HCT116 (cell line): ENCODE data around the gene CTTNBP2. TPM values are rescaled to one million over a fixed set of nuclear protein-coding genes. Genes with fewer than 3 reads are reported as not detected.

ENCODE experiments used
- ATAC-seq: fragments of 200-7000 bp; cut with Tn5 transposase; 2 replicates; pipeline ENCODE4 v1.9.1; 2020; ENCODE audit warnings: mild to moderate bottlenecking, moderate library complexity
- BruUV-seq: library from RNA; stranded (reverse); fragments of 400-500 nt; replicated peaks from 2 replicates; lab custom pipeline; 2021; lab: Mats Ljungman, UMichigan
- CTCF ChIA-PET: fragments of 300-600 bp; sonication (Branson Sonifier 250); formaldehyde crosslinking; loops from one replicate; lab custom pipeline; 2021; ENCODE audit warnings: antibody characterized with exemption; lab: Charles Lee
- POLR2A ChIA-PET: fragments of 300-600, 350-600 bp; sonication (Branson Sonifier 250); formaldehyde crosslinking; loops from one replicate; lab custom pipeline; 2021; ENCODE audit warnings: antibody characterized with exemption; lab: Charles Lee
- RAD21 ChIA-PET, 2 experiments: fragments of 300-600 bp; sonication (Branson Sonifier 250); formaldehyde crosslinking; loops; one replicate each; lab custom pipeline; 2023; ENCODE audit warnings: low total read pairs in 2 of 2; ENCODE audit not compliant: uncharacterized antibody in 2 of 2, unreplicated experiment in 2 of 2, low non-redundant PET in 1 of 2; lab: Charles Lee
- DNase-seq: peaks from one replicate; pipeline ENCODE4 v3.0.0-alpha.2; 2010; ENCODE audit warnings: low read depth, low spot score
- H2AFZ ChIP-seq: fragments of 200-600 bp; shearing (Covaris generic), sonication (generic); 2 replicates; pipeline ENCODE4 v1.6.1; 2017; ENCODE audit warnings: low read depth, mixed run types, mixed read lengths, antibody characterized with exemption, low read length; ENCODE audit not compliant: poor library complexity, severe bottlenecking
- H3K27ac ChIP-seq: 2 replicates; pipeline ENCODE4 v1.5.1; 2012; ENCODE audit warnings: low read depth, low read length
- H3K27me3 ChIP-seq: fragments of 200-600 bp; sonication (generic); 2 replicates; pipeline ENCODE4 v1.6.1; 2016; ENCODE audit warnings: mixed run types, low read length, mixed read lengths; ENCODE audit not compliant: insufficient read depth
- H3K36me3 ChIP-seq, 2 experiments: fragments of 200-500 bp in 1 of 2; fragments of 200-600 bp in 1 of 2; sonication (Bioruptor generic) in 1 of 2; sonication (generic) in 1 of 2; 2 replicates each; pipeline versions ENCODE4 v1.5.1 to v1.6.1; 2014 to 2016; ENCODE audit warnings: low read length in 2 of 2, inconsistent platforms in 1 of 2, mixed read lengths in 1 of 2, mixed run types in 1 of 2; ENCODE audit not compliant: insufficient read depth in 2 of 2, control insufficient read depth in 1 of 2
- H3K4me1 ChIP-seq, 2 experiments: fragments of 200-600 bp in 1 of 2; sonication (generic) in 1 of 2; 2 replicates each; pipeline versions ENCODE4 v1.5.1 to v1.6.1; 2012 to 2017; ENCODE audit warnings: low read length in 2 of 2, inconsistent platforms in 1 of 2, mild to moderate bottlenecking in 1 of 2, mixed read lengths in 1 of 2, mixed run types in 1 of 2, moderate library complexity in 1 of 2; ENCODE audit not compliant: insufficient read depth in 2 of 2, control insufficient read depth in 1 of 2
- H3K4me2 ChIP-seq: fragments of 200-600 bp; sonication (generic); 2 replicates; pipeline ENCODE4 v1.6.1; 2017; ENCODE audit warnings: mixed run types, low read length, mixed read lengths
- H3K4me3 ChIP-seq, 2 experiments: fragments of 200-600 bp in 1 of 2; sonication (generic) in 1 of 2; replicated peaks in 1 of 2; 2 replicates each; pipeline ENCODE4 v1.5.1; 2011 to 2016; ENCODE audit warnings: low read length in 2 of 2, control low read depth in 1 of 2, low read depth in 1 of 2, mild to moderate bottlenecking in 1 of 2, mixed read lengths in 1 of 2, mixed run types in 1 of 2
- H3K79me2 ChIP-seq: fragments of 200-600 bp; sonication (generic); 2 replicates; pipeline ENCODE4 v1.6.1; 2017; ENCODE audit warnings: mild to moderate bottlenecking, mixed run types, low read length, moderate library complexity, mixed read lengths; ENCODE audit not compliant: insufficient read depth
- H3K9ac ChIP-seq: fragments of 200-600 bp; sonication (generic); 2 replicates; pipeline ENCODE4 v1.6.1; 2016; ENCODE audit warnings: low read length, mixed read lengths
- H3K9me2 ChIP-seq: fragments of 200-600 bp; sonication (generic), shearing (Covaris generic); 2 replicates; pipeline ENCODE4 v1.6.1; 2017; ENCODE audit warnings: mixed run types, mild to moderate bottlenecking, moderate library complexity; ENCODE audit not compliant: insufficient read depth
- H3K9me3 ChIP-seq, 2 experiments: fragments of 200-500 bp in 1 of 2; fragments of 200-600 bp in 1 of 2; sonication (Bioruptor generic) in 1 of 2; sonication (generic) in 1 of 2; 2 replicates each; pipeline ENCODE4 v1.6.1; 2014 to 2017; ENCODE audit warnings: low read length in 2 of 2, mixed read lengths in 2 of 2, inconsistent platforms in 1 of 2, low read depth in 1 of 2, mild to moderate bottlenecking in 1 of 2, mixed run types in 1 of 2, moderate library complexity in 1 of 2; ENCODE audit not compliant: control insufficient read depth in 1 of 2, insufficient read depth in 1 of 2
- H4K20me1 ChIP-seq: fragments of 200-600 bp; sonication (generic), shearing (Covaris generic); 2 replicates; pipeline ENCODE4 v1.6.1; 2017; ENCODE audit warnings: mixed run types, mild to moderate bottlenecking, moderate library complexity; ENCODE audit not compliant: insufficient read depth
- ATF3 ChIP-seq: IDR thresholded peaks from 2 replicates; pipeline ENCODE4 v1.6.1; 2012
- CBX3 ChIP-seq: IDR thresholded peaks from 2 replicates; pipeline ENCODE4 v1.6.1; 2012; ENCODE audit warnings: low read depth
- CEBPB ChIP-seq: IDR thresholded peaks from 2 replicates; pipeline ENCODE4 v1.6.1; 2012; ENCODE audit warnings: low read depth
- EGR1 ChIP-seq: IDR thresholded peaks from 2 replicates; pipeline ENCODE4 v1.6.1; 2012; ENCODE audit warnings: low read depth
- EZH2 ChIP-seq: fragments of 200-600 bp; sonication (generic); IDR thresholded peaks from 2 replicates; pipeline ENCODE4 v1.6.1; 2017; ENCODE audit warnings: antibody characterized with exemption, mixed run types
- EZH2phosphoT487 ChIP-seq: fragments of 200-600 bp; IDR thresholded peaks from 2 replicates; pipeline ENCODE4 v1.6.1; 2018; ENCODE audit warnings: antibody characterized with exemption, borderline replicate concordance
- FOSL1 ChIP-seq: IDR thresholded peaks from 2 replicates; pipeline ENCODE4 v1.6.1; 2012; ENCODE audit warnings: low read depth
- POLR2AphosphoS5 ChIP-seq: IDR thresholded peaks from 2 replicates; pipeline ENCODE4 v1.6.1; 2011; ENCODE audit warnings: mild to moderate bottlenecking, low read depth, low read length, moderate library complexity
- RAD21 ChIP-seq: IDR thresholded peaks from 2 replicates; pipeline ENCODE4 v1.6.1; 2012; ENCODE audit warnings: low read depth, mild to moderate bottlenecking
- REST ChIP-seq: IDR thresholded peaks from 2 replicates; pipeline ENCODE4 v1.6.1; 2012; ENCODE audit warnings: low read depth
- SIN3A ChIP-seq: IDR thresholded peaks from 2 replicates; pipeline ENCODE4 v1.6.1; 2012; ENCODE audit warnings: low read depth
- SP1 ChIP-seq: IDR thresholded peaks from 2 replicates; pipeline ENCODE4 v1.6.1; 2012; ENCODE audit warnings: low read depth
- SRF ChIP-seq: IDR thresholded peaks from 2 replicates; pipeline ENCODE4 v1.6.1; 2012; ENCODE audit warnings: low read depth
- TCF7L2 ChIP-seq: IDR thresholded peaks from 2 replicates; pipeline ENCODE4 v1.7.0; 2011; ENCODE audit warnings: borderline replicate concordance, inconsistent platforms; ENCODE audit not compliant: insufficient read depth, insufficient read length; ENCODE audit errors: extremely low read depth
- ZBTB33 ChIP-seq: IDR thresholded peaks from 2 replicates; pipeline ENCODE4 v1.6.1; 2011; ENCODE audit warnings: mild to moderate bottlenecking, low read length, moderate library complexity; ENCODE audit not compliant: insufficient replicate concordance; ENCODE audit errors: extremely low read depth
- intact Hi-C: fragments of 100-400 bp; cut with micrococcal nuclease; formaldehyde crosslinking; loops from 2 replicates; pipeline ENCODE4 v1.10.0; 2022
- total RNA-seq: library from RNA; stranded (reverse); gene quantifications from one replicate; pipeline ENCODE4 v1.2.1, GENCODE V29; 2021; ENCODE audit not compliant: unreplicated experiment
- TF ChIP-seq, protein P1 (sequence below), 3 experiments: fragments of 200-600 bp in 1 of 3; sonication (generic) in 1 of 3; IDR thresholded peaks in 2 of 3; conservative IDR thresholded peaks in 1 of 3; 2 replicates each; pipeline ENCODE4 v1.5.1; 2012 to 2017; ENCODE audit warnings: low read depth in 2 of 3, low read length in 2 of 3, antibody characterized with exemption in 1 of 3, borderline replicate concordance in 1 of 3, control low read depth in 1 of 3, mild to moderate bottlenecking in 1 of 3, mixed read lengths in 1 of 3, mixed run types in 1 of 3, moderate library complexity in 1 of 3; ENCODE audit not compliant: insufficient read depth in 1 of 3

Gene CTTNBP2
- total RNA-seq, 1 experiment from 2014 or later, result 5.4 TPM

DNA sequence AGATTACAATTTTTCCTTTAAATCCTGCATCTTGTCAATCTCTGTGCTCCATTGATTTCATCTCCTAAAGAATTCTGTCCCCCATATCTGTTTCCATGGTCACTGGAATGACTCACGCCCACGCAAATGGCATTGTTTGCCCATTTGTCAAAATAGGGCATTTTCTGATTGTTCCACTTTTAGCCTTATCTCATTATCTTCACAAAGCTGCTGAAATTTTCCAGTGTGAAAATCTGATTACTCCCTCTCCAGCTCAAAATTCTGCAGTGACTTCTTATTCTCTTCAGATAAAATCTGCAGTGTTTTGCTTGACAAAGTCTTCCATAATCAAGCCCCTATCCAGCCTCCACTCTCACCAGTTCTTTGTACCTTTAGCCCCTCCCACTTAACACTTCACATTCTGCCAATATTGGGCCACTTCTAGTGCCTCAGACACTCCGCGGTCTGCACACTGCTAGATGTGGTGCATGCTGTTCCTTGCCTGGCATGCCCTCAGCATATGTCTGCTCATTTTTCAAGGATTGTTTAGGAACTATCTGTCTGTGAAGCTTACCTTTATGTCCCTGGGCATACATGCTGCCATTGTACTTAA is 33.9 kb upstream of the CTTNBP2 start:
- BruUV-seq, result no TSS peak
- Histone ChIP-seq H3K79me2 (no peaks in the 10 kb centered on the region), H3K9me2 (no peaks in the 10 kb centered on the region), H3K9ac (no peak overlapping the region), H2AFZ (no peak overlapping the region), H3K9me3 (no peaks in the 10 kb centered on the region), H3K27me3 (no peaks in the 10 kb centered on the region), H3K27ac (no peak overlapping the region), H3K4me2 (no peak overlapping the region)
- intact Hi-C loops, result no loop called here
- no peak for DNase-seq
- no peak for ATAC-seq
- TF ChIP-seq ZBTB33 (no peak), REST (no peak), CEBPB (no peak), SRF (no peak), SP1 (no peak), FOSL1 (no peak), EZH2phosphoT487 (no peak), EGR1 (no peak), SIN3A (no peak), CBX3 (no peak), ATF3 (no peak), POLR2AphosphoS5 (no peak), RAD21 (no peak), TCF7L2 (no peak), EZH2 (no peak)
- TF ChIP-seq, protein P1, sequence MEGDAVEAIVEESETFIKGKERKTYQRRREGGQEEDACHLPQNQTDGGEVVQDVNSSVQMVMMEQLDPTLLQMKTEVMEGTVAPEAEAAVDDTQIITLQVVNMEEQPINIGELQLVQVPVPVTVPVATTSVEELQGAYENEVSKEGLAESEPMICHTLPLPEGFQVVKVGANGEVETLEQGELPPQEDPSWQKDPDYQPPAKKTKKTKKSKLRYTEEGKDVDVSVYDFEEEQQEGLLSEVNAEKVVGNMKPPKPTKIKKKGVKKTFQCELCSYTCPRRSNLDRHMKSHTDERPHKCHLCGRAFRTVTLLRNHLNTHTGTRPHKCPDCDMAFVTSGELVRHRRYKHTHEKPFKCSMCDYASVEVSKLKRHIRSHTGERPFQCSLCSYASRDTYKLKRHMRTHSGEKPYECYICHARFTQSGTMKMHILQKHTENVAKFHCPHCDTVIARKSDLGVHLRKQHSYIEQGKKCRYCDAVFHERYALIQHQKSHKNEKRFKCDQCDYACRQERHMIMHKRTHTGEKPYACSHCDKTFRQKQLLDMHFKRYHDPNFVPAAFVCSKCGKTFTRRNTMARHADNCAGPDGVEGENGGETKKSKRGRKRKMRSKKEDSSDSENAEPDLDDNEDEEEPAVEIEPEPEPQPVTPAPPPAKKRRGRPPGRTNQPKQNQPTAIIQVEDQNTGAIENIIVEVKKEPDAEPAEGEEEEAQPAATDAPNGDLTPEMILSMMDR (IDR thresholded peaks at IDR 0.05 in 2 of 3, conservative IDR thresholded peaks at IDR 0.05 in 1 of 3; ENCODE audit: borderline replicate concordance in 1 of 3, insufficient read depth in 1 of 3, low read depth in 2 of 3, low read length in 2 of 3), result no peak
- TF ChIP-seq, all 23 proteins: peak for 0
- H3K4me3 ChIP-seq, result no peak overlapping the region
- no peaks in the 10 kb centered on the region for H4K20me1 ChIP-seq
- H3K36me3 ChIP-seq, result no peaks in the 10 kb centered on the region
- POLR2A ChIA-PET, result no interaction called here
- RAD21 ChIA-PET, result no interaction called here
- no peaks in the 10 kb centered on the region for H3K4me1 ChIP-seq
- CTCF ChIA-PET, result no interaction called here
